ENCODE data around the gene ATOSA. TPM values are rescaled to one million over a fixed set of nuclear protein-coding genes. Genes with fewer than 3 reads are reported as not detected.
A peak's percentile ranks its signal among the peaks of the same experiment; 100 is the strongest.

Gene ATOSA
- total and polyA plus RNA-seq, 2 of the 13 experiments (the other 11 are each of a cell fraction or from before 2014, with no cell fraction given), result 6.6 to 16.3 TPM

DNA sequence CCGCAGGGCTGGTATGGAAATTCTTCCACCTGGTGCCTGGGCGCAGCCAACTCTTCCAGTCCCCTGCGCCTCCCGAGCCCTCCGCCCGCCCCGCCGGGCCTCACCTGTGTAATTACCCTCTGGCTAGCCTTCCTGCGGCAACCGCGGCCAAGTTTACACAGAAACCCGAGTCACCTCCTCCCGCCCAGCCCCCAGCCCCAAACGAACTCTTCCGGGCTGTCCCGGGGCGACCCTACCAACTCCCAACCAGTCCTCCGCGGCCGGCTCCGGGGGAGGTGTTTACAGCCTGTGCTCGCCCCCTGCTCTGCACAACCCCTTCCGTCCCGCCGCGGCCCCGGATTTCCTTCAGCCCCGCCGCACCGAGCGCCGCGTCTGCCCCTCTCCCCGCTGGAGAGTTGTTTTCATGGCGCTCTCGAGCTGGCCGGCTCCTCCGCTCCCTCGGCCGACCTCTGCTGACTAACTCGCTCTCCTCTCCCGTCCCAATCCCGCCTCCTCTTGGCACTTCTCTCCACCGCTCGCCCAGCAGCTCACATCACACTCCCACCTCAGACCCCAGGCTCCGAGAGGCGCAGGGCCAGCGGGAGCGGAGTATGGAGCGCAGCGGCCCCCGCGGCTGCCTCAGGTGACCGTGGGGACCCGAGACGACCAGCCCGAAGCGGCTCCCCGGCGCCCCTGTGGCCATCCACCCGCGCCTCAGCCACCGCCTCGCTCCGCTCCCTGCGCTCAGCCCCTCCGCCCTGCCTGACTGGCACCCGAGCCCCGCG, 538 bp downstream of the ATOSA start (continued):
- TF ChIP-seq, protein P1, sequence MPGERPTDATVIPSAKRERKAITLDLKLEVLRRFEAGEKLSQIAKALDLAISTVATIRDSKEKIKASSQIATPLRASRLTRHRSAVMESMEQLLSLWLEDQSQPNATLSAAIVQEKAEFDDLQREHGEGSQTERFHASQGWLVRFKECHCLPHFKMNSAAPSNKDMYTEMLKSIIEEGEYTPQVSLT (CRISPR knock-in tag; IDR thresholded peaks at IDR 0.05; ENCODE audit: borderline replicate concordance, low read depth), result no peak
- TF ChIP-seq CENPT (CRISPR knock-in tag; IDR thresholded peaks at IDR 0.05; ENCODE audit: low read depth) (no peak), HNRNPH1 (optimal IDR thresholded peaks at IDR 0.05; ENCODE audit: low read depth, low read length) (no peak), KDM1A (CRISPR knock-in tag; IDR thresholded peaks at IDR 0.05) (no peak), KDM5A (IDR thresholded peaks at IDR 0.05; ENCODE audit: borderline replicate concordance, low read length) (no peak; the same call in 1 of the 2 replicates), ZNF558 (CRISPR knock-in tag; IDR thresholded peaks at IDR 0.05; ENCODE audit: borderline replicate concordance) (no peak), ZKSCAN8 (CRISPR knock-in tag; IDR thresholded peaks at IDR 0.05; ENCODE audit: borderline replicate concordance) (no peak), HDAC1 (CRISPR knock-in tag; IDR thresholded peaks at IDR 0.05) (no peak), ZNF543 (CRISPR knock-in tag; IDR thresholded peaks at IDR 0.05) (no peak), MED8 (CRISPR knock-in tag; IDR thresholded peaks at IDR 0.05; ENCODE audit: insufficient replicate concordance) (no peak), ZZZ3 (CRISPR knock-in tag; IDR thresholded peaks at IDR 0.05; ENCODE audit: borderline replicate concordance) (no peak; the same call in 1 of the 2 replicates), ZNF350 (CRISPR knock-in tag; IDR thresholded peaks at IDR 0.05; ENCODE audit: borderline replicate concordance, low read depth) (0 out of 2 replicates have a peak, but pooled peaks have one; percentile 20), RNF2 (conservative IDR thresholded peaks at IDR 0.05; ENCODE audit: low read depth) (no peak), ZNF816 (CRISPR knock-in tag; IDR thresholded peaks at IDR 0.05; ENCODE audit: borderline replicate concordance) (no peak), ZNF256 (CRISPR knock-in tag; conservative IDR thresholded peaks at IDR 0.05) (no peak), ZNF724P (CRISPR knock-in tag; IDR thresholded peaks at IDR 0.05; ENCODE audit: borderline replicate concordance) (peak; percentile 50; the same call in 1 of the 2 replicates), ZNF253 (CRISPR knock-in tag; IDR thresholded peaks at IDR 0.05; ENCODE audit: borderline replicate concordance) (peak; percentile 83; the same call in 1 of the 2 replicates), ZNF510 (CRISPR knock-in tag; IDR thresholded peaks at IDR 0.05; ENCODE audit: low read depth) (no peak; the same call in 1 of the 2 replicates)
- TF ChIP-seq, protein P2, sequence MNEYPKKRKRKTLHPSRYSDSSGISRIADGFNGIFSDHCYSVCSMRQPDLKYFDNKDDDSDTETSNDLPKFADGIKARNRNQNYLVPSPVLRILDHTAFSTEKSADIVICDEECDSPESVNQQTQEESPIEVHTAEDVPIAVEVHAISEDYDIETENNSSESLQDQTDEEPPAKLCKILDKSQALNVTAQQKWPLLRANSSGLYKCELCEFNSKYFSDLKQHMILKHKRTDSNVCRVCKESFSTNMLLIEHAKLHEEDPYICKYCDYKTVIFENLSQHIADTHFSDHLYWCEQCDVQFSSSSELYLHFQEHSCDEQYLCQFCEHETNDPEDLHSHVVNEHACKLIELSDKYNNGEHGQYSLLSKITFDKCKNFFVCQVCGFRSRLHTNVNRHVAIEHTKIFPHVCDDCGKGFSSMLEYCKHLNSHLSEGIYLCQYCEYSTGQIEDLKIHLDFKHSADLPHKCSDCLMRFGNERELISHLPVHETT (CRISPR knock-in tag; conservative IDR thresholded peaks at IDR 0.05), result 0 out of 2 replicates have a peak, but pooled peaks have one; percentile 31
- TF ChIP-seq, protein P3, sequence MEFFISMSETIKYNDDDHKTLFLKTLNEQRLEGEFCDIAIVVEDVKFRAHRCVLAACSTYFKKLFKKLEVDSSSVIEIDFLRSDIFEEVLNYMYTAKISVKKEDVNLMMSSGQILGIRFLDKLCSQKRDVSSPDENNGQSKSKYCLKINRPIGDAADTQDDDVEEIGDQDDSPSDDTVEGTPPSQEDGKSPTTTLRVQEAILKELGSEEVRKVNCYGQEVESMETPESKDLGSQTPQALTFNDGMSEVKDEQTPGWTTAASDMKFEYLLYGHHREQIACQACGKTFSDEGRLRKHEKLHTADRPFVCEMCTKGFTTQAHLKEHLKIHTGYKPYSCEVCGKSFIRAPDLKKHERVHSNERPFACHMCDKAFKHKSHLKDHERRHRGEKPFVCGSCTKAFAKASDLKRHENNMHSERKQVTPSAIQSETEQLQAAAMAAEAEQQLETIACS (CRISPR knock-in tag; IDR thresholded peaks at IDR 0.05), result no peak
- TF ChIP-seq, protein P4, sequence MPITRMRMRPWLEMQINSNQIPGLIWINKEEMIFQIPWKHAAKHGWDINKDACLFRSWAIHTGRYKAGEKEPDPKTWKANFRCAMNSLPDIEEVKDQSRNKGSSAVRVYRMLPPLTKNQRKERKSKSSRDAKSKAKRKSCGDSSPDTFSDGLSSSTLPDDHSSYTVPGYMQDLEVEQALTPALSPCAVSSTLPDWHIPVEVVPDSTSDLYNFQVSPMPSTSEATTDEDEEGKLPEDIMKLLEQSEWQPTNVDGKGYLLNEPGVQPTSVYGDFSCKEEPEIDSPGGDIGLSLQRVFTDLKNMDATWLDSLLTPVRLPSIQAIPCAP (CRISPR knock-in tag; IDR thresholded peaks at IDR 0.05; ENCODE audit: low read depth), result no peak
- TF ChIP-seq, protein P5, sequence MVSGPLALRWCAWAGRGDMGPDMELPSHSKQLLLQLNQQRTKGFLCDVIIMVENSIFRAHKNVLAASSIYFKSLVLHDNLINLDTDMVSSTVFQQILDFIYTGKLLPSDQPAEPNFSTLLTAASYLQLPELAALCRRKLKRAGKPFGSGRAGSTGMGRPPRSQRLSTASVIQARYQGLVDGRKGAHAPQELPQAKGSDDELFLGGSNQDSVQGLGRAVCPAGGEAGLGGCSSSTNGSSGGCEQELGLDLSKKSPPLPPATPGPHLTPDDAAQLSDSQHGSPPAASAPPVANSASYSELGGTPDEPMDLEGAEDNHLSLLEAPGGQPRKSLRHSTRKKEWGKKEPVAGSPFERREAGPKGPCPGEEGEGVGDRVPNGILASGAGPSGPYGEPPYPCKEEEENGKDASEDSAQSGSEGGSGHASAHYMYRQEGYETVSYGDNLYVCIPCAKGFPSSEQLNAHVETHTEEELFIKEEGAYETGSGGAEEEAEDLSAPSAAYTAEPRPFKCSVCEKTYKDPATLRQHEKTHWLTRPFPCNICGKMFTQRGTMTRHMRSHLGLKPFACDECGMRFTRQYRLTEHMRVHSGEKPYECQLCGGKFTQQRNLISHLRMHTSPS (CRISPR knock-in tag; IDR thresholded peaks at IDR 0.05; ENCODE audit: low read depth), result no peak

All from HepG2 (cell line).